Liver (tissue), 9 donors: ENCODE data around the gene TEAD2. TPM values are rescaled to one million over a fixed set of nuclear protein-coding genes. Genes with fewer than 3 reads are reported as not detected.

Experiments used
- DNase-seq: peaks from one replicate; pipeline ENCODE4 v3.0.0-alpha.2; 2017; ENCODE audit warnings: low spot score
- H3K27ac ChIP-seq, 2 donors: one replicate each; pipeline ENCODE4 v1.7.0; 2013; ENCODE audit warnings: inconsistent platforms in 2 of 2, low read length in 2 of 2, control low read depth in 1 of 2, low read depth in 1 of 2, mild to moderate bottlenecking in 1 of 2
- H3K27me3 ChIP-seq, 4 donors: one replicate each; pipeline versions ENCODE4 v1.6.1 to v1.7.0; 2013; ENCODE audit warnings: low read length in 3 of 4, inconsistent platforms in 1 of 4, mild to moderate bottlenecking in 1 of 4, moderate library complexity in 1 of 4; ENCODE audit not compliant: control insufficient read depth in 4 of 4, insufficient read depth in 4 of 4
- H3K36me3 ChIP-seq, 4 donors: one replicate each; pipeline versions ENCODE4 v1.6.1 to v1.7.0; 2013; ENCODE audit warnings: low read length in 3 of 4, mild to moderate bottlenecking in 3 of 4, low read depth in 1 of 4, moderate library complexity in 1 of 4; ENCODE audit not compliant: control insufficient read depth in 4 of 4, insufficient read depth in 3 of 4
- H3K4me1 ChIP-seq, 4 donors: one replicate each; pipeline versions ENCODE4 v1.6.1 to v1.7.0; 2013; ENCODE audit warnings: low read length in 3 of 4, mild to moderate bottlenecking in 3 of 4, moderate library complexity in 1 of 4; ENCODE audit not compliant: control insufficient read depth in 4 of 4, insufficient read depth in 4 of 4
- H3K4me3 ChIP-seq, 3 donors: one replicate each; pipeline versions ENCODE4 v1.6.1 to v1.7.0; 2013; ENCODE audit warnings: low read length in 3 of 3, control low read depth in 1 of 3, low read depth in 1 of 3, mild to moderate bottlenecking in 1 of 3
- H3K9ac ChIP-seq, 2 donors: one replicate each; pipeline ENCODE4 v1.7.0; 2013; ENCODE audit warnings: low read length in 2 of 2, mild to moderate bottlenecking in 2 of 2, moderate library complexity in 2 of 2, control low read depth in 1 of 2, low read depth in 1 of 2
- H3K9me3 ChIP-seq, 4 donors: one replicate each; pipeline versions ENCODE4 v1.6.1 to v1.7.0; 2013; ENCODE audit warnings: low read length in 3 of 4; ENCODE audit not compliant: control insufficient read depth in 4 of 4
- CTCF ChIP-seq: fragments of 150-350 bp; IDR thresholded peaks from 2 replicates; pipeline ENCODE4 v1.5.1; 2017; ENCODE audit warnings: improper control_type of control experiment, low read depth, low read length; ENCODE audit not compliant: missing input control
- EGR1 ChIP-seq, 2 donors: IDR thresholded peaks; 2 replicates each; pipeline ENCODE4 v1.6.1; 2016 to 2018; ENCODE audit warnings: antibody characterized with exemption in 2 of 2, low read depth in 2 of 2
- FOXA1 ChIP-seq: IDR thresholded peaks from 2 replicates; pipeline ENCODE4 v1.6.1; 2016; ENCODE audit warnings: antibody characterized with exemption
- FOXA2 ChIP-seq: IDR thresholded peaks from 2 replicates; pipeline ENCODE4 v1.6.1; 2016; ENCODE audit warnings: antibody characterized with exemption
- GABPA ChIP-seq, 2 donors: IDR thresholded peaks in 1 of 2; conservative IDR thresholded peaks in 1 of 2; 2 replicates each; pipeline ENCODE4 v1.6.1; 2016; ENCODE audit warnings: antibody characterized with exemption in 2 of 2, mild to moderate bottlenecking in 1 of 2, moderate library complexity in 1 of 2
- HNF4A ChIP-seq, 2 donors: conservative IDR thresholded peaks; 2 replicates each; pipeline ENCODE4 v1.6.1; 2016; ENCODE audit warnings: antibody characterized with exemption in 2 of 2, mild to moderate bottlenecking in 2 of 2
- HNF4G ChIP-seq: IDR thresholded peaks from 2 replicates; pipeline ENCODE4 v1.6.1; 2016; ENCODE audit warnings: antibody characterized with exemption
- JUND ChIP-seq, 2 donors: IDR thresholded peaks; 2 replicates each; pipeline ENCODE4 v1.6.1; 2016; ENCODE audit warnings: antibody characterized with exemption in 2 of 2
- NR2F2 ChIP-seq: IDR thresholded peaks from 2 replicates; pipeline ENCODE4 v1.6.1; 2016; ENCODE audit warnings: antibody characterized with exemption
- RAD21 ChIP-seq, 2 donors: IDR thresholded peaks; 2 replicates each; pipeline ENCODE4 v1.6.1; 2016; ENCODE audit warnings: antibody characterized with exemption in 2 of 2, mild to moderate bottlenecking in 2 of 2
- RXRA ChIP-seq, 2 donors: IDR thresholded peaks; 2 replicates each; pipeline ENCODE4 v1.6.1; 2017 to 2018; ENCODE audit warnings: antibody characterized with exemption in 2 of 2, mild to moderate bottlenecking in 1 of 2
- SP1 ChIP-seq: IDR thresholded peaks from 2 replicates; pipeline ENCODE4 v1.6.1; 2018; ENCODE audit warnings: antibody characterized with exemption, mild to moderate bottlenecking
- TAF1 ChIP-seq: conservative IDR thresholded peaks from 2 replicates; pipeline ENCODE4 v1.6.1; 2016; ENCODE audit warnings: antibody characterized with exemption, mild to moderate bottlenecking
- YY1 ChIP-seq: IDR thresholded peaks from 2 replicates; pipeline ENCODE4 v1.6.1; 2016; ENCODE audit warnings: antibody characterized with exemption, mild to moderate bottlenecking
- WGBS: extraction: QIAGEN DNeasy Blood & Tissue Kit; methylation state at CpG from one replicate; pipeline ENCODE4 v1.1.7; 2013; 5-methylcytosine and 5-hydroxymethylcytosine counted together
- polyA plus RNA-seq, 2 donors: library from polyadenylated mRNA; stranded (reverse) in 1 of 2; unstranded in 1 of 2; fragments of 200-250 nt in 1 of 2; fragments of >200 nt in 1 of 2; fragmentation: Nextera tagmentation in 1 of 2; extraction: Ambion mirVana in 1 of 2; gene quantifications; one replicate each; pipeline versions ENCODE4 v1.2.1 to v1.2.3, GENCODE V29; 2013 to 2015
- total RNA-seq, 2 donors: library from RNA; depleted of rRNA; stranded (reverse); fragments of >200 nt; gene quantifications; one replicate each; pipeline ENCODE4 v1.2.3, GENCODE V29; 2014
- TF ChIP-seq, protein P1 (sequence below): IDR thresholded peaks from 2 replicates; pipeline ENCODE4 v1.6.1; 2016; ENCODE audit warnings: antibody characterized with exemption, mild to moderate bottlenecking
- TF ChIP-seq, protein P2 (sequence below): IDR thresholded peaks from 2 replicates; pipeline ENCODE4 v1.6.1; 2016; ENCODE audit warnings: antibody characterized with exemption
- TF ChIP-seq, protein P3 (sequence below): IDR thresholded peaks from 2 replicates; pipeline ENCODE4 v1.6.1; 2016; ENCODE audit warnings: antibody characterized with exemption
- donor health status: healthy.
- donor health status: healthy.
- donor health status: healthy.
- donor health status: healthy.
- donor health status: healthy.

The TEAD2 gene
- total and polyA plus RNA-seq, 4 donors: 3.3 to 8.1 (median 4.4) TPM

- no peaks in the 10 kb centered on the region for H3K9me3 ChIP-seq
- no peak overlapping the region for H3K4me3 ChIP-seq
- H3K27me3 ChIP-seq: no peaks in the 10 kb centered on the region
- H3K27ac ChIP-seq: no peak overlapping the region
- peaks cover 0 to 14% (median 6%) of the 10 kb centered on the region in 4 donors for H3K36me3 ChIP-seq
- TF ChIP-seq NR2F2 (no peak), FOXA2 (no peak), HNF4A (conservative IDR thresholded peaks at IDR 0.05) (no peak), CTCF (peak; percentile 1), TAF1 (no peak), JUND (IDR thresholded peaks at IDR 0.05) (no peak)
- TF ChIP-seq, protein P1, sequence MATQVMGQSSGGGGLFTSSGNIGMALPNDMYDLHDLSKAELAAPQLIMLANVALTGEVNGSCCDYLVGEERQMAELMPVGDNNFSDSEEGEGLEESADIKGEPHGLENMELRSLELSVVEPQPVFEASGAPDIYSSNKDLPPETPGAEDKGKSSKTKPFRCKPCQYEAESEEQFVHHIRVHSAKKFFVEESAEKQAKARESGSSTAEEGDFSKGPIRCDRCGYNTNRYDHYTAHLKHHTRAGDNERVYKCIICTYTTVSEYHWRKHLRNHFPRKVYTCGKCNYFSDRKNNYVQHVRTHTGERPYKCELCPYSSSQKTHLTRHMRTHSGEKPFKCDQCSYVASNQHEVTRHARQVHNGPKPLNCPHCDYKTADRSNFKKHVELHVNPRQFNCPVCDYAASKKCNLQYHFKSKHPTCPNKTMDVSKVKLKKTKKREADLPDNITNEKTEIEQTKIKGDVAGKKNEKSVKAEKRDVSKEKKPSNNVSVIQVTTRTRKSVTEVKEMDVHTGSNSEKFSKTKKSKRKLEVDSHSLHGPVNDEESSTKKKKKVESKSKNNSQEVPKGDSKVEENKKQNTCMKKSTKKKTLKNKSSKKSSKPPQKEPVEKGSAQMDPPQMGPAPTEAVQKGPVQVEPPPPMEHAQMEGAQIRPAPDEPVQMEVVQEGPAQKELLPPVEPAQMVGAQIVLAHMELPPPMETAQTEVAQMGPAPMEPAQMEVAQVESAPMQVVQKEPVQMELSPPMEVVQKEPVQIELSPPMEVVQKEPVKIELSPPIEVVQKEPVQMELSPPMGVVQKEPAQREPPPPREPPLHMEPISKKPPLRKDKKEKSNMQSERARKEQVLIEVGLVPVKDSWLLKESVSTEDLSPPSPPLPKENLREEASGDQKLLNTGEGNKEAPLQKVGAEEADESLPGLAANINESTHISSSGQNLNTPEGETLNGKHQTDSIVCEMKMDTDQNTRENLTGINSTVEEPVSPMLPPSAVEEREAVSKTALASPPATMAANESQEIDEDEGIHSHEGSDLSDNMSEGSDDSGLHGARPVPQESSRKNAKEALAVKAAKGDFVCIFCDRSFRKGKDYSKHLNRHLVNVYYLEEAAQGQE: no peak
- H3K9ac ChIP-seq: no peak overlapping the region
- DNase-seq: no peak
- 82% methylated on average over 3 of the region's 3 CpGs for WGBS
- H3K4me1 ChIP-seq: no peaks in the 10 kb centered on the region
Observed at GRCh38 chr19:49347835-49348234, 14.4 kb downstream of the TEAD2 start.

DNA sequence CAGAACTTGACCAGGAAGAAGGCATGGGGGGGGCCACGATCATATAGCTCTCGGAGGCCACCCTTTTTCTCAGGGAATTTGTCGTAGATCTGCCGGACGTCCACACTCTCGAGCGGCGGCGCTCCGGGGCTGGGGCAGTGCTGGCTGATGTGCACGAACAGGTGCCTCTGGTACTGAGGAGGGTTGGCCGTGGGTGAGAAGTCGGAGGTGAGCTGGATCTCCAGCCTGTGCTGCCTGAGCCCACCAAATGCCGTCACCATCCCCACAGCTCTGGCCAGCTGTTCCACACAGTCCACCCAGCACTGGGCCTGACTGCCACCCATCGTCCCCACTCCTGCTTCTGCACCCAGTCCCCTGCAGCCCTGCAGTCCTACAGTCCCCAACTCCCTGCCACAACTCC, 15.0 kb downstream of the TEAD2 start:
- TF ChIP-seq FOXA1 (no peak), TAF1 (no peak), CTCF (no peak), JUND (IDR thresholded peaks at IDR 0.05) (no peak), SP1 (no peak), NR2F2 (no peak), FOXA2 (no peak), EGR1 (IDR thresholded peaks at IDR 0.05; ENCODE audit: low read depth in 2 of 2) (no peak), YY1 (no peak), HNF4G (no peak), RXRA (IDR thresholded peaks at IDR 0.05) (no peak), GABPA (IDR thresholded peaks at IDR 0.05 in 1 of 2, conservative IDR thresholded peaks at IDR 0.05 in 1 of 2) (no peak), RAD21 (IDR thresholded peaks at IDR 0.05) (no peak)
- TF ChIP-seq, protein P1: no peak
- TF ChIP-seq, protein P2, sequence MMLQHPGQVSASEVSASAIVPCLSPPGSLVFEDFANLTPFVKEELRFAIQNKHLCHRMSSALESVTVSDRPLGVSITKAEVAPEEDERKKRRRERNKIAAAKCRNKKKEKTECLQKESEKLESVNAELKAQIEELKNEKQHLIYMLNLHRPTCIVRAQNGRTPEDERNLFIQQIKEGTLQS: no peak
- TF ChIP-seq, protein P3, sequence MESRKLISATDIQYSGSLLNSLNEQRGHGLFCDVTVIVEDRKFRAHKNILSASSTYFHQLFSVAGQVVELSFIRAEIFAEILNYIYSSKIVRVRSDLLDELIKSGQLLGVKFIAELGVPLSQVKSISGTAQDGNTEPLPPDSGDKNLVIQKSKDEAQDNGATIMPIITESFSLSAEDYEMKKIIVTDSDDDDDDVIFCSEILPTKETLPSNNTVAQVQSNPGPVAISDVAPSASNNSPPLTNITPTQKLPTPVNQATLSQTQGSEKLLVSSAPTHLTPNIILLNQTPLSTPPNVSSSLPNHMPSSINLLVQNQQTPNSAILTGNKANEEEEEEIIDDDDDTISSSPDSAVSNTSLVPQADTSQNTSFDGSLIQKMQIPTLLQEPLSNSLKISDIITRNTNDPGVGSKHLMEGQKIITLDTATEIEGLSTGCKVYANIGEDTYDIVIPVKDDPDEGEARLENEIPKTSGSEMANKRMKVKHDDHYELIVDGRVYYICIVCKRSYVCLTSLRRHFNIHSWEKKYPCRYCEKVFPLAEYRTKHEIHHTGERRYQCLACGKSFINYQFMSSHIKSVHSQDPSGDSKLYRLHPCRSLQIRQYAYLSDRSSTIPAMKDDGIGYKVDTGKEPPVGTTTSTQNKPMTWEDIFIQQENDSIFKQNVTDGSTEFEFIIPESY: no peak
- Histone ChIP-seq H3K9ac (no peak overlapping the region), H3K27me3 (no peaks in the 10 kb centered on the region), H3K9me3 (no peaks in the 10 kb centered on the region), H3K4me1 (no peaks in the 10 kb centered on the region), H3K27ac (no peak overlapping the region), H3K4me3 (no peak overlapping the region), H3K36me3 (peaks cover 0 to 14% (median 6%) of the 10 kb centered on the region in 4 donors)
- no peak for DNase-seq
- 95% methylated on average over 15 of the region's 15 CpGs for WGBS
